Measurements from ENCODE around the gene C11orf91. TPM values are rescaled to one million over a fixed set of nuclear protein-coding genes. Genes with fewer than 3 reads are reported as not detected.
"Not testable (repeated sequence)": the region's sequence is repeated elsewhere in the genome, so short reads cannot be mapped to it uniquely, and the experiment has no call there.

Gene C11orf91
- total RNA-seq, 2 experiments from 2014 or later: not detected

- Mint-ChIP-seq H3K27me3 (no peaks in the 10 kb centered on the region), H3K36me3 (peaks cover 29% of the 10 kb centered on the region), H3K4me3 (no peak overlapping the region), H3K9me3 (no peaks in the 10 kb centered on the region), H3K27ac (no peak overlapping the region), H3K4me1 (ENCODE audit: low read depth) (peaks cover 44% of the 10 kb centered on the region)
- ChIA-PET POLR2A (interaction anchor here (0.9 to 2.0 kb wide), 2 partner anchors 12 to 15 kb away, joined by 3 to 13 read pairs; partner anchors contain the start of gene CD59), CTCF (interaction anchor here (1.1 kb wide), 2 partner anchors 20 to 21 kb away, joined by 3 read pairs; no protein-coding TSS in a partner anchor)
- intact Hi-C loops (cut with micrococcal nuclease): loop anchor here (5.0 kb wide), 1 partner anchor 51 kb away; the partner anchor contains the start of gene FBXO3
- DNase-seq: peak; percentile 27
Measured at GRCh38 chr11:33721426-33721825, 20.8 kb upstream of the C11orf91 start.

DNA sequence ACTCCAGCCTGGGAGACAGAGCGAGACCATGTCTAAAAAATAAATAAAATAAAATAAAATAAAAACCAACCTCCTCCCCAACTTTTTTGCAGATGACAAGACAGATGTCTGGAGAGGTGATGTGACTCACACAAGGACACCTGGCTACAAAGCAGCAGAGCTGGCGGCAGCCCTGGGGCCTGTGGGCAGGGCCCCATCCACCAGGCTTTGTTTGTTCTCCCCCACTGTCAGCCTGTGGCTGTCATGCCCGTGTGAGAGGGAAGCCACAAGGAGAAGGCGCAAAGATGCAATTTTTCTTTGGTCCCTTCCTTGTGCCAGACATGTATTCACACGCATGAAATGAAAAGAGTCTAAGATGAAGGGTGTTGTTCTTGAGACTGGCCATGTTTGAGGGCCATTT, 19.0 kb upstream of the C11orf91 start:
- no peak for DNase-seq
- peaks cover 35% of the 10 kb centered on the region for H3K4me1 Mint-ChIP-seq (ENCODE audit: low read depth)
- H3K27me3 Mint-ChIP-seq: no peaks in the 10 kb centered on the region
- intact Hi-C loops (cut with micrococcal nuclease): loop anchor here (5.0 kb wide), 1 partner anchor 108 kb away; no protein-coding TSS in a partner anchor
- H3K36me3 Mint-ChIP-seq: peaks cover 29% of the 10 kb centered on the region
- H3K9me3 Mint-ChIP-seq: no peaks in the 10 kb centered on the region
- no peak overlapping the region for H3K4me3 Mint-ChIP-seq
- CTCF ChIA-PET: interaction anchor here (1.0 to 1.8 kb wide), 2 partner anchors 14 to 23 kb away, joined by 3 to 7 read pairs; no protein-coding TSS in a partner anchor
- H3K27ac Mint-ChIP-seq: no peak overlapping the region
- POLR2A ChIA-PET: no interaction called here

DNA sequence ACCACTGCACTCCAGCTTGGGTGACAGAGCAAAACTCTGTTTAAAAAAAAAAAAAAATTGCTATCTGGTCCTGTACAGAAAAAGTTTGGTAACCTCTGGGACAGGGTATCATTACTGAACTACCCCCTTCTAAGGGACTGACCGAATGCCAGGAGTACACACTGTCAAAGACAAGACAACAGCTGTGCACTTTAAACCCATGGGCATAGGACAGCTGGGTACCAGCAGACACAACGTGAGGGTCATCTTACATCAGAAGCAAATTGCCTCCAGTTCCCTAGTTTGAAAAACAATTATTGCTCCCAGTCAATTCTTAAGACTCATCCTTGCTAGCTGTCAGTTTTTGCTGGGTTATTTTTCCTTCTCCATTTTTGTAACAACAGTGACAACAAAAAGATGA, 17.8 kb upstream of the C11orf91 start:
- ChIA-PET POLR2A (no interaction called here), CTCF (interaction anchor here (0.6 to 5.5 kb wide), 2 partner anchors 24 to 27 kb away, joined by 3 to 74 read pairs; no protein-coding TSS in a partner anchor)
- peaks cover 30% of the 10 kb centered on the region for H3K36me3 Mint-ChIP-seq
- H3K27me3 Mint-ChIP-seq: no peaks in the 10 kb centered on the region
- intact Hi-C loops (cut with micrococcal nuclease): loop anchor here (5.0 kb wide), 1 partner anchor 109 kb away; no protein-coding TSS in a partner anchor
- H3K9me3 Mint-ChIP-seq: no peaks in the 10 kb centered on the region
- no peak for DNase-seq
- peaks cover 24% of the 10 kb centered on the region for H3K4me1 Mint-ChIP-seq (ENCODE audit: low read depth)
- H3K4me3 Mint-ChIP-seq: no peak overlapping the region
- no peak overlapping the region for H3K27ac Mint-ChIP-seq

- peaks cover 24% of the 10 kb centered on the region for H3K36me3 Mint-ChIP-seq
- H3K27ac Mint-ChIP-seq: no peak overlapping the region
- no peak overlapping the region for H3K4me3 Mint-ChIP-seq
- ChIA-PET POLR2A (interaction anchor here (1.1 kb wide), 1 partner anchor 14 kb away, joined by 5 read pairs; no protein-coding TSS in a partner anchor), CTCF (interaction anchor here (0.5 to 5.5 kb wide), 16 partner anchors 9 to 174 kb away, joined by 3 to 74 read pairs (median 4); partner anchors contain the start of gene CD59)
- H3K9me3 Mint-ChIP-seq: no peaks in the 10 kb centered on the region
- H3K27me3 Mint-ChIP-seq: no peaks in the 10 kb centered on the region
- intact Hi-C loops (cut with micrococcal nuclease): loop anchor here (1.0 to 5.0 kb wide), 2 partner anchors 26 to 111 kb away; no protein-coding TSS in a partner anchor
- peaks cover 2% of the 10 kb centered on the region for H3K4me1 Mint-ChIP-seq (ENCODE audit: low read depth)
- DNase-seq: no peak
Measured at GRCh38 chr11:33716243-33716642, 15.6 kb upstream of the C11orf91 start.

GRCh38 chr11:33713856-33714398, 13.3 kb upstream of the C11orf91 start:
- Mint-ChIP-seq H3K4me3 (no peak overlapping the region), H3K27me3 (no peaks in the 10 kb centered on the region), H3K27ac (no peak overlapping the region), H3K9me3 (no peaks in the 10 kb centered on the region), H3K4me1 (ENCODE audit: low read depth) (no peaks in the 10 kb centered on the region), H3K36me3 (peaks cover 23% of the 10 kb centered on the region)
- intact Hi-C loops (cut with micrococcal nuclease): no loop called here
- DNase-seq: no peak
- ChIA-PET CTCF (interaction anchor here (0.6 to 5.5 kb wide), 2 partner anchors 28 to 29 kb away, joined by 5 to 74 read pairs; no protein-coding TSS in a partner anchor), POLR2A (no interaction called here)

- no peak overlapping the region for H3K4me3 Mint-ChIP-seq
- ChIA-PET POLR2A (no interaction called here), CTCF (no interaction called here)
- DNase-seq: no peak
- intact Hi-C loops (cut with micrococcal nuclease): no loop called here
- no peaks in the 10 kb centered on the region for H3K4me1 Mint-ChIP-seq (ENCODE audit: low read depth)
- H3K27ac Mint-ChIP-seq: no peak overlapping the region
- no peaks in the 10 kb centered on the region for H3K9me3 Mint-ChIP-seq
- no peaks in the 10 kb centered on the region for H3K27me3 Mint-ChIP-seq
- peaks cover 22% of the 10 kb centered on the region for H3K36me3 Mint-ChIP-seq
Measured at GRCh38 chr11:33713151-33713855, 12.7 kb upstream of the C11orf91 start.

- Mint-ChIP-seq H3K27ac (no peak overlapping the region), H3K4me3 (no peak overlapping the region), H3K27me3 (no peaks in the 10 kb centered on the region), H3K36me3 (peaks cover 22% of the 10 kb centered on the region), H3K4me1 (ENCODE audit: low read depth) (no peaks in the 10 kb centered on the region), H3K9me3 (no peaks in the 10 kb centered on the region)
- POLR2A ChIA-PET: no interaction called here
- DNase-seq: no peak
- intact Hi-C loops (cut with micrococcal nuclease): no loop called here
- CTCF ChIA-PET: no interaction called here
Measured at GRCh38 chr11:33712436-33712835, 11.8 kb upstream of the C11orf91 start.

- no peak for DNase-seq
- no peak overlapping the region for H3K27ac Mint-ChIP-seq
- no peaks in the 10 kb centered on the region for H3K9me3 Mint-ChIP-seq
- intact Hi-C loops (cut with micrococcal nuclease): loop anchor here (10.0 kb wide), 1 partner anchor 455 kb away; the partner anchor contains the start of gene HIPK3
- no peaks in the 10 kb centered on the region for H3K27me3 Mint-ChIP-seq
- peaks cover 6% of the 10 kb centered on the region for H3K4me1 Mint-ChIP-seq (ENCODE audit: low read depth)
- POLR2A ChIA-PET: no interaction called here
- peaks cover 20% of the 10 kb centered on the region for H3K36me3 Mint-ChIP-seq
- H3K4me3 Mint-ChIP-seq: no peak overlapping the region
- CTCF ChIA-PET: interaction anchor here (1.4 kb wide), 1 partner anchor 13 kb away, joined by 4 read pairs; no protein-coding TSS in a partner anchor
Measured at GRCh38 chr11:33709466-33709865, 8.8 kb upstream of the C11orf91 start.

GRCh38 chr11:33708985-33709384, 8.4 kb upstream of the C11orf91 start:
- H3K9me3 Mint-ChIP-seq: no peaks in the 10 kb centered on the region
- intact Hi-C loops (cut with micrococcal nuclease): loop anchor here (10.0 kb wide), 1 partner anchor 454 kb away; the partner anchor contains the start of gene HIPK3
- H3K36me3 Mint-ChIP-seq: peaks cover 19% of the 10 kb centered on the region
- POLR2A ChIA-PET: interaction anchor here (0.6 to 1.1 kb wide), 2 partner anchors 14 to 326 kb away, joined by 3 to 4 read pairs; no protein-coding TSS in a partner anchor
- CTCF ChIA-PET: interaction anchor here (1.4 kb wide), 1 partner anchor 13 kb away, joined by 4 read pairs; no protein-coding TSS in a partner anchor
- peaks cover 6% of the 10 kb centered on the region for H3K4me1 Mint-ChIP-seq (ENCODE audit: low read depth)
- no peaks in the 10 kb centered on the region for H3K27me3 Mint-ChIP-seq
- no peak overlapping the region for H3K4me3 Mint-ChIP-seq
- DNase-seq: no peak
- H3K27ac Mint-ChIP-seq: no peak overlapping the region

DNA sequence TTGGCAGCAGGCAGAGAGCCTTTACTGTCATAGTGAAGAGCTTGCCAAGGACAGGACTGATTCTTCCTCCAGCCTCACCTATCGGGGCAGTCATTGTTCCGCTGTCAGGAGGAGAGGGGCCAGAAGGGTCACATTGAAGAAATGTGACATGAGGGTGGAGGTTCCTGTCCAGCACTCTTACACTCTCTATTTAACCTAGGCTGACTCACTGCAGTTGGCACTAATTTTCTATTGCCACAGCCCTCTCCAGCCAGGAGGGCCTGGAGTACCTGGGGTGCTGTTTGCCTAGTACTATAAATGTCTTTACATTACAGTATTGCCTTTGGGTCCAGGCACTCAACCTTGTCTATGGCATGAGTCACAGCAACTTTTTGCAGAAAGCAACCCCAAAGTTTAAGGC, 7.2 kb upstream of the C11orf91 start:
- H3K27me3 Mint-ChIP-seq; H3K4me1 Mint-ChIP-seq (ENCODE audit: low read depth); H3K27ac Mint-ChIP-seq; H3K4me3 Mint-ChIP-seq; DNase-seq; H3K9me3 Mint-ChIP-seq: not testable (repeated sequence)
- CTCF ChIA-PET: interaction anchor here (0.6 to 1.8 kb wide), 2 partner anchors 8 to 99 kb away, joined by 3 to 11 read pairs; no protein-coding TSS in a partner anchor
- peaks cover 19% of the 10 kb centered on the region for H3K36me3 Mint-ChIP-seq
- POLR2A ChIA-PET: interaction anchor here (1.1 kb wide), 1 partner anchor 13 kb away, joined by 4 read pairs; no protein-coding TSS in a partner anchor
- intact Hi-C loops (cut with micrococcal nuclease): loop anchor here (10.0 kb wide), 1 partner anchor 453 kb away; the partner anchor contains the start of gene HIPK3

- Mint-ChIP-seq H3K27me3 (no peaks in the 10 kb centered on the region), H3K4me3 (no peak overlapping the region), H3K27ac (no peak overlapping the region), H3K9me3 (no peaks in the 10 kb centered on the region), H3K36me3 (peaks cover 16% of the 10 kb centered on the region), H3K4me1 (ENCODE audit: low read depth) (peaks cover 6% of the 10 kb centered on the region)
- intact Hi-C loops (cut with micrococcal nuclease): loop anchor here (10.0 kb wide), 1 partner anchor 452 kb away; the partner anchor contains the start of gene HIPK3
- ChIA-PET POLR2A (no interaction called here), CTCF (interaction anchor here (1.3 to 1.8 kb wide), 2 partner anchors 9 to 35 kb away, joined by 5 to 11 read pairs; no protein-coding TSS in a partner anchor)
- no peak for DNase-seq
Measured at GRCh38 chr11:33706966-33707365, 6.3 kb upstream of the C11orf91 start.

GRCh38 chr11:33706546-33706945, 5.9 kb upstream of the C11orf91 start:
- H3K27me3 Mint-ChIP-seq: no peaks in the 10 kb centered on the region
- ChIA-PET CTCF (interaction anchor here (1.1 to 1.8 kb wide), 3 partner anchors 10 to 121 kb away, joined by 3 to 11 read pairs (median 5); no protein-coding TSS in a partner anchor), POLR2A (no interaction called here)
- no peak overlapping the region for H3K4me3 Mint-ChIP-seq
- peaks cover 7% of the 10 kb centered on the region for H3K4me1 Mint-ChIP-seq (ENCODE audit: low read depth)
- intact Hi-C loops (cut with micrococcal nuclease): loop anchor here (10.0 kb wide), 1 partner anchor 452 kb away; the partner anchor contains the start of gene HIPK3
- DNase-seq: no peak
- no peak overlapping the region for H3K27ac Mint-ChIP-seq
- H3K9me3 Mint-ChIP-seq: no peaks in the 10 kb centered on the region
- peaks cover 16% of the 10 kb centered on the region for H3K36me3 Mint-ChIP-seq
